ENCODE data around the gene ATM.
"Not testable (repeated sequence)": the region's sequence is repeated elsewhere in the genome, so short reads cannot be mapped to it uniquely, and the experiment has no call there.

The ATM gene

DNA sequence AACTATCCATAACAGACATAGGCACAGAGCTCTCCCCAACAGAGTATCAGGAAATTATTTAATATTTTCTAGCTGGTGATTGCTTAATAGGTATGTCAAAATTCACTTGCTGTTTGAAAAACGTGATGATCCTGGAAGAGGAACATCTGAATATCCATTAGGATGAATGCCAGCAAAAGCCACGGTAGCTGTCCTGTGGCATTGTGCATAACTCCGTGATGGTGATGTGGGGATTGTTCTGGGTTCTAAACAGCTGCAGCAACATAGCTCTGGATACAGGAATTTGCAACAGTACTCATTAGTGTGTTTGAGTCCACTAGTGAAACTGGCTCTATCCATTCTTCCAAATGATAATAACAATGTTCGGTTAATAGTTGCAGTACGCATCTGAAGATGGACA lies 165.7 kb downstream of the ATM start:
- no peak for DNase-seq

DNA sequence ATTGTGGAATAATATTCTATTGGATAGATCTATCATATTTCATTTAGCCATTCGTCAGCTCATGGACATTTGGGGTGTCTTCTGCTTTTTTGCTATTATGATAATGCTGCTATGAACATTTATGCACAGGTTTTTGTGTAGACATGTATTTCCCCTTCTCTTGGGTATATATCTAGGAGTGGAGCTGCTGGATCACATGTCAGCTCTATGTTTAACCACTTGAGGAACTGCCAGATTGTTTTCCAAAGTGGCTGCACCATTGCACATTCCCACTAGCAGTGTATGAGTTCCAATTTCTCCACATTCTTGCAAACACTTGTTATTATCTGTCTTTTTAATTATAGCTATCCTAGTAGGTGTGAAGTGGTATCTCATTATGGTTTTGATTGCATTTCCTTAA lies 169.5 kb downstream of the ATM start:
- no peak for DNase-seq

DNA sequence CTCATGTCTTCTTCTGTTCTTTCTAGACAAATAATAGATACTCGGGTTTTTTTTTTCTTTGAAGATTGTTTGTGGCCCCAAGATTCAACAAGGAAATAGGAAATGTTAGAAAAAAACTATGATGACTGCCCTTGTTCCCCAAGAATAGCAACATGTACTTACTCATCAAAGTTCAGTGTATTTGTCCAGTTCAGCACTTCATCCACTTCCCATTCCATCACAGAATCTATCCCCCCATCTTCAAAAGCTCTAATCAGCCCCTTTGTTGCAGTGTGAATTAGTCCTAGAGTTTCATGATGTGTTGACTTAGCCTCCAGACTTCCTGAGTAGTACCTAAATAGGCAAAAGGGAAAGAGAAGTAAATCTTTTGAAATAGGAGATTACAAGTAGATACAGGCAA lies 170.2 kb downstream of the ATM start:
- no peak for DNase-seq

DNA sequence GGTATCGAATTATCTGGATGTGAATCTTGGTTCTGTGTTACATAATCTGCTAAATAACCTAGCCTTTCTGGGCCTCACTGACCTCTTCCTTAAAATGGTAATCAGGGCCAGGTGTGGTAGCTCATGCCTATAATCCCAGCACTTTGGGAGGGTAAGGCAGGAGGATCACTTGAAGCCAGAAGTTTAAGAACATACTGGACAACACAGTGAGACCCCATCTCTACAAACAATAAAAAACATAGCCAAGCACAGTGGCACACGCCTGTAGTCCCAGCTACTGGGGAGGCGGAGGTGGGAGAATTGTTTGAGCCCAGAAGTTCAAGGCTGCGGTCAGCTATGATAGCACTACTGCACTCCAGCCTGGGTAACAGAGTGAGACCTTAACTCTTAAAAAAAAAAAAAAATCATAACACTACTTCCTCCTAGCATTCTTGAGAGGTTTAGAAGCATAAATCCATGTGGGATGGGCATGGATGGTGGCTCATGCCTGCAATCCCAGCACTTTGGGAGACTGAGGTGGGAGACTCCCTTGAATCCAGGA lies 171.9 kb downstream of the ATM start:
- DNase-seq = no peak

DNA sequence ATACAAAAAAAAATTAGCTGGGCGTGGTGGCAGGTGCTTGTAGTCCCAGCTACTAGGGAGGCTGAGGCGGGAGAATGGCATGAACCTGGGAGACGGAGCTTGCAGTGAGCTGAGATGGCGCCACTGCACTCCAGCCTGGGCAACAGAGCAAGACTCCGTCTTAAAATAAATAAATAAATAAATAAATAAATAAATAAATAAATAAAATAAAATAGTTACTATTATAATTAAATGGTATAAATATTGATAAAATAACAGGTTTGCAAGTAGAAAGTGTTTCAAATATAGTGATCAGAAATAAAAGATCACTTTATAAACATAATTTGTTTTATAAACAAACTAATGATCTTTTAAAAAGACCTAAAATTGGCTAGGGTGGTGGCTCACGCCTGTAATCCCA lies 173.8 kb downstream of the ATM start:
- DNase-seq = not testable (repeated sequence)

DNA sequence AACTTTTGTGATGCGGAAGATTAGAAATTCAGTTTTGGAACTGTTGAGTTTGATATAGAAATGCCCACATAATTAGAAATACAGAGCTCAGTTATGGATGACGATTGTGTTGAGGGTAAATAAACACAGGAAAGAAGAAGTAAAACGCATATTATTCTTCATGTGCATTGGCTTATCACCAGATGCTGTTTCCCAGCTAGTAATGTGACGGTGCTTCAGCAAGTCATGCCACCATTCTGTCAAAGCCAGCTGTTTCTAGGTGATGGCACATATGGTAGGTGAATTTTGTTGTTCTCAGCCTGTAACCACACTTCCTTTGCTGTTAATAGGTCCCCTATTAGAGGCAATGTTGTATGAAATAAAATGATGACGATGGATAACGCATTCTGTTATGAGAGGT lies 175.6 kb downstream of the ATM start:
- DNase-seq = peak; percentile 54

DNA sequence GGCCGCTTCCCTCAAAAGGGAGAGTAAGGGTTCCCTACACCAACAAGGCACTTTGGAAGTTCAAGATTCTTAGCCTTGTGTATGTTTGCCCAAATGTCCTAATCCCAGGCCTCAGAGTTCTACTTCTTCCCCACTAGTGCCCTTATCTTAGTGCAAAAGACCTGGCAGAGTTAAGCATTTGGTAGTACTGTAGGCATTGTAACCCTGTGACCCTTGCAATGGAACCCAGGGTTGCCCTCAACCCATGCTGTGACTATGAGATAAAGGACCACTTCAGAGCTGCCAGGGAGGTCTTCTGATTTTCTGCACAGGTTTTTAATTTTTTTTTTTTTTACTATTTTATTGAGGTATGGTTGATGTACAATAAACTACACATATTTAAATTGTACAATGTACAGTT lies 179.4 kb downstream of the ATM start:
- no peak for DNase-seq

DNA sequence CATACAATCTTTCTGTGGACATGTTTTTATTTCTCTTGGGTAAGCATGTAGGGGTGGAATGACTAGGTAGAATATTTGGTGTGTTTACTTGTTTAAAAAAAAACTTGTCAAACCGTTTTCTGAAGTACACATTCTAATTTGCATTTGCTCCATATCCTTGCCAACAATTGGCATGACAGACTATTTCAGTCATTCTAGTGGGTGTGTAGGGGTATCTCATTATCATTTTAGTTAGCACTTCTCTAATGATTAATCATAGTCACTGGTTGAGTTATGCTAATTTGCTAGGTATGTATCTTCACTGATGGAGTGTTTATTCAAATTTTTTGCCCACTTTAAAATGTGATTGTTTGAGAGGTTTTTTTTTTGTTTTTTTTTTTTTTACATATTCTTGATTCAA lies 180.2 kb downstream of the ATM start:
- no peak for DNase-seq

DNA sequence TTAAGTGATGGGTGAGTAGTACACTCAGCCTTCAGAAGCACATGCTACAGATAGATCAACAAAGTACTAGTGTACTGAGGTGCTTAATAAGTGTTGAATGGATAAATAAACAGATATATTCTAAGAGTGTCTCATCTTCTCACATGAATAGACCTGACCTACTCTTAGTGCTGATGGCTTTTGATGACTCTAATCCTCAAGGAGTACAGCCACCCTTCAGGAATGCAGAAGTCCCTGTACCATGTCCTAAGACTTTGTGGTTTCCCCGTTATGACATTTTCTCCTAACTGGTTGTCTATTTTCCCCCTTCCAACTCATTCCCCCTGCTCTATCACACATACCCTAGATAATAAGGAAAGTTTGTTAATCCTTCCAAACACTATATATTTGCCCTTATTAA lies 182.8 kb downstream of the ATM start:
- no peak for DNase-seq

DNA sequence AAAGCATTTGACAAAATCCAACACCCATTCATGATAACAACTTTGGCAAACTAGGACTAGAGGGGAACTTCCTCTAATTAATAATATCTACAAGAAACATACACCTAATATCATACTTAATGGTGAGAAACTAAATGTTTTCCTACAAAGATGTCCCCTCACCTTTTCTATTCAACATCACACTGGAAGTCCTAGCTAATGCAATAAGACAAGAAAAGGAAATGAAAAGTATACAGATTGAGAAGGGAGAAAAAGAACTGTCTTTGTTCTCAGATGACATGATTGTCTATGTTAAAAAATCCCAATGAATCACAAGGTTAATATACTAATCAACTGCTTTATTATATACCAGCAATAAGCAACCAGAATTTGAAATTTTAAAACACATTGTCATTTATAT lies 192.1 kb downstream of the ATM start:
- DNase-seq = no peak

DNA sequence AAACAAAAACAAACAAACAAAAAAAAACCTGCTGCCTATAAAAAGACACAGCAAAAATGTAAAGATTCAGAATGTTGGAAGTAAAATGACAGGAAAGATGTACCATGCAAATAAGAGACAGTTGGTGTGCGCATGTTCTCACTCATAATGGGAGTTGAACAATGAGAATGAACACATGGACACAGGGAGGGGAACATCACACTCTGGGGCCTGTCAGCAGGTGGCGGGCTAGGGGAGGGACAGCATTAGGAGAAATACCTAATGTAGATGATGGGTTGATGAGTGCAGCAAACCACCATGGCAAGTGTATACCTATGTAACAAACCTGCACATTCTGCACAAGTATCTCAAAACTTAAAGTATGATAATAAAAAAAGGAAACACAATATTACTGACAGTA lies 194.7 kb downstream of the ATM start:
- peak; percentile 26 for DNase-seq
